Stimulated activated CD8-positive, alpha-beta memory T cell treated with anti-CD3 and anti-CD28 coated beads, Interleukin-7, amount 100 ng/mL, for 1 hour (primary cell): Measurements from ENCODE around the gene PIM2.

Source experiments
- DNase-seq, 2 donors: peaks; one replicate each; pipeline ENCODE4 v3.0.0-alpha.2; 2020; ENCODE audit warnings: low read depth in 2 of 2

PIM2 gene

GRCh38 chrX:48918643-48919340, at the start of gene PIM2:
Gene PIM2 (minus strand): TSS chrX:48919024. CDS start chrX:48918834, 190 bp downstream.
- peak; percentile 79 to 81 for DNase-seq

GRCh38 chrX:48968377-48968776, 49.6 kb upstream of the PIM2 start:
- no peak for DNase-seq

- DNase-seq: no peak
Observed at GRCh38 chrX:48966796-48967579, 48.2 kb upstream of the PIM2 start.

GRCh38 chrX:48965959-48966358, 47.1 kb upstream of the PIM2 start:
- no peak for DNase-seq

GRCh38 chrX:48961585-48962091, 42.8 kb upstream of the PIM2 start:
- DNase-seq: no peak

- DNase-seq: no peak
Observed at GRCh38 chrX:48960291-48960690, 41.5 kb upstream of the PIM2 start.

- no peak for DNase-seq
Observed at GRCh38 chrX:48958635-48959094, 39.8 kb upstream of the PIM2 start.

- DNase-seq: peak; percentile 80 to 82
Observed at GRCh38 chrX:48957827-48958634, 39.2 kb upstream of the PIM2 start.

GRCh38 chrX:48957477-48957826, 38.6 kb upstream of the PIM2 start, which contains the start of gene OTUD5:
Gene OTUD5 (minus strand): TSS chrX:48957607. CDS start chrX:48957570, 37 bp downstream.
- DNase-seq: peak; percentile 40 to 44

- DNase-seq: no peak
Observed at GRCh38 chrX:48956728-48957414, 38.0 kb upstream of the PIM2 start.

- DNase-seq: no peak
Observed at GRCh38 chrX:48948589-48948988, 29.8 kb upstream of the PIM2 start.

- DNase-seq: no peak
Observed at GRCh38 chrX:48945517-48946348, 26.9 kb upstream of the PIM2 start.

GRCh38 chrX:48942895-48943294, 24.1 kb upstream of the PIM2 start:
- no peak for DNase-seq

- no peak for DNase-seq
Observed at GRCh38 chrX:48940404-48940955, 21.7 kb upstream of the PIM2 start.

GRCh38 chrX:48939524-48940228, 20.9 kb upstream of the PIM2 start:
- no peak for DNase-seq

GRCh38 chrX:48938721-48939425, 20.0 kb upstream of the PIM2 start:
- DNase-seq: no peak

GRCh38 chrX:48937054-48937907, 18.5 kb upstream of the PIM2 start:
- DNase-seq: peak; percentile 77 to 83
